Spinal cord (tissue), 10 donors: ENCODE results near the gene YY1. TPM values are rescaled to one million over a fixed set of nuclear protein-coding genes. Genes with fewer than 3 reads are reported as not detected.
"Not testable (repeated sequence)": the region's sequence is repeated elsewhere in the genome, so short reads cannot be mapped to it uniquely, and the experiment has no call there.

Experiments used
- DNase-seq, 6 donors: peaks; one replicate each; pipeline versions ENCODE4 v3.0.0 to v3.0.0-alpha.2; 2013 to 2015; ENCODE audit warnings: low spot score in 6 of 6, low read depth in 4 of 6
- H3K27ac ChIP-seq: one replicate; pipeline ENCODE4 v1.5.1; 2013; ENCODE audit warnings: low read depth, low read length, control low read depth
- H3K27me3 ChIP-seq: one replicate; pipeline ENCODE4 v1.6.1; 2013; ENCODE audit warnings: low read length; ENCODE audit not compliant: control insufficient read depth, insufficient read depth
- H3K36me3 ChIP-seq: one replicate; pipeline ENCODE4 v1.6.1; 2013; ENCODE audit warnings: low read length; ENCODE audit not compliant: control insufficient read depth, insufficient read depth
- H3K4me1 ChIP-seq: one replicate; pipeline ENCODE4 v1.6.1; 2013; ENCODE audit warnings: low read length; ENCODE audit not compliant: control insufficient read depth, insufficient read depth
- H3K4me3 ChIP-seq: one replicate; pipeline ENCODE4 v1.5.1; 2013; ENCODE audit warnings: low read depth, low read length, control low read depth
- H3K9me3 ChIP-seq: one replicate; pipeline ENCODE4 v1.6.1; 2013; ENCODE audit warnings: low read length; ENCODE audit not compliant: control insufficient read depth, insufficient read depth
- WGBS: methylation state at CpG from one replicate; pipeline ENCODE4 v1.1.5; 2013; ENCODE audit warnings: missing lambda C conversion rate; ENCODE audit not compliant: insufficient coverage; 5-methylcytosine and 5-hydroxymethylcytosine counted together
- polyA plus RNA-seq, 2 donors: library from polyadenylated mRNA; unstranded; fragments of 120-200 nt; gene quantifications; one replicate each; pipeline ENCODE4 v1.2.1, GENCODE V29; 2013; ENCODE audit not compliant: insufficient read length in 2 of 2
- total RNA-seq, 2 donors: library from RNA; depleted of rRNA in 1 of 2; stranded (reverse); fragments of 120-200 nt in 1 of 2; fragments of >200 nt in 1 of 2; gene quantifications; one replicate each; pipeline versions ENCODE4 v1.2.3 to v1.2.4, GENCODE V29; 2013 to 2014
- donor health status: healthy.

YY1 gene
- total and polyA plus RNA-seq, 4 donors, result 55.0 to 83.7 (median 67.1) TPM

DNA sequence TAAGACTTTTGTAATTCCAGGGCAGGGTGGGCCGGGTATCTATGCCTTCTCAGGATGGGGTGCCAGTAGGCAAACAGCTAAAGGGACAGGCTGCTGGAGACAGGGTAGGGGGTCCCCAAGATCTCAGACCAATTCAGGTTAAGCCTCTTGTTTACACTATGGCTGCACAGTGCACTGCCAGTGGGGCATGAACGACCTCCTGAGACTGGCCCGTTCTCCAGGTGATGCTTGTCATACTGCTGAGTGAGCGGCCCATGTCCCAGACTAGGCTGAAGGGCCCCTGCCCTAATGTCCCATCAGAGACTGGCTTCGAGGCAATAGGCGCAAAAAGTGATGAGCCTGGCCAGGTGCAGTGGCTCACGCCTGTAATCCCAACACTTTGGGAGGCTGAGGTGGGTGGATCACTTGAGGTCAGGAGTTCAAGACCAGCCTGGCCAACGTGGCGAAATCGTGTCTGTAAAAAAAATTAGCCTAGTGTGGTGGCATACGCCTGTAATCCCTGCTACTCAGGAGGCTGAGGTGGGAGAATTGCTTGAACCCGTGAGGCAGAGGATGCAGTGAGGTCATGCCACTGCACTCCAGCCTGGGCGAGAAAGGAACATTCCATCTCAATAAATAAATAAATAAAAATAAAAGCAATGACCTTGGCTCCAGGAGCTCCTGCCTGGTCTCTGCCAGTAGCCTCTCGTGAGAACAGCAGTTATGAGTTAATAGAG is 54.7 kb downstream of the YY1 start:
- Histone ChIP-seq H3K4me3 (no peak overlapping the region), H3K27me3 (no peaks in the 10 kb centered on the region), H3K9me3 (no peaks in the 10 kb centered on the region), H3K27ac (no peak overlapping the region), H3K36me3 (peaks cover 81% of the 10 kb centered on the region), H3K4me1 (peaks cover 60% of the 10 kb centered on the region)
- DNase-seq, result no peak
- 92% methylated on average over 12 of the region's 14 CpGs for WGBS

DNA sequence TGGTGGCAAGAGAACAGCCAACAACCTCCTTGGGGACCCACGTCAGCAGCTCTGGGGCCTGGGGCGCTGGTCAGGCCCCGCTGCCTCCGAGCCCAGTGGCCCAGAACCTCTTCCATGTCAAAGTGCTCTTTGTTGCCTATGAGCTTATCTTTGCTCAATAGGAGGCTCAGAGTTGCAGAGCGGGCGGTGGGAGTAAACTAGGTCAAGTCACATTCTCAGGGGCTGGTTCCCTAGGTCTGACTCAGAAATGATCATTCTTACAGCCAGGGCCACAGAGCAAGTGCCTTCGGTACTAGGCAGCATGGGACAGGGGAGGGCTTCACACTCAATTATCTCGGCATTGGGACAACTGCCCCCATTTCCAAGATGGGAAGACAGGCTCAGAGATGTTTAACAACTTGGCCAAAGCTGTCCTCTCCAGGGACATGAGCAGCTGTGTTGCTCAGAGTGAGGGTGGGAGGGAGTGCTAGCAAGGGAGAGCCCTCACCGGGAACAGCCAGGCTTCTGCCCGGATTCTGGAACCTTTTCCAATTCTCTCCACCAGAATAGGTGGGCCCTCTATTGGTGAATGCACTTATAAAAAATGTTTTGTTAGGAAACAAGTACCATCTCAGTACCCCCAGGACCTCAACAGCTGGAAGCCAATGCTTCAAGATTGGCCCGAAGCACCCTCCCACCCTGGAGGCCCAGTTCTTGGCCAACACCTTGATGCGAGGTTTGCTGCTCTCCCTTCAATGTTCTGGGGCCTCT is 55.4 kb downstream of the YY1 start:
- no peaks in the 10 kb centered on the region for H3K27me3 ChIP-seq
- H3K36me3 ChIP-seq, result peaks cover 84% of the 10 kb centered on the region
- no peak overlapping the region for H3K4me3 ChIP-seq
- no peaks in the 10 kb centered on the region for H3K9me3 ChIP-seq
- 79% methylated on average over 7 of the region's 12 CpGs for WGBS
- peak in 1 of 6 donors; percentile 6 for DNase-seq
- H3K27ac ChIP-seq, result no peak overlapping the region
- peaks cover 60% of the 10 kb centered on the region for H3K4me1 ChIP-seq

DNA sequence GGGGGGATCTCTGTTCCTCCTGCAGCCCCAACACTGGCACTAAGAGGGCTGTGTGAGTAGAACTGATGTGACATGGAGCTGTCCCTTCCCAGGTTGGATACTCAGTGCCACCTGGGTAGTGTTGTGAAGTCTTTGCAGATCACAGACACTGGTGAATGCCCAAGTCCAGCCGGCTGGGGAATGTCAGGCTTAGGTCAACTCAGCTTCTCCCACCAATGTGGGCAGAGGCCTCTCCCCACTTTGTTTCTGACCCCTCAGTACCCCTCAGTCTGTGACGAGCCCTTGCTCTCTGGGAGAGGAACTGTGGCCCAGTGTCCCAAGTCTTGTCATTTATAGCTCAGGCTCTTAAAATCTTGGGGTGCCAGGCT is 56.0 kb downstream of the YY1 start:
- H3K9me3 ChIP-seq, result no peaks in the 10 kb centered on the region
- H3K4me3 ChIP-seq, result no peak overlapping the region
- no peaks in the 10 kb centered on the region for H3K27me3 ChIP-seq
- H3K36me3 ChIP-seq, result peaks cover 79% of the 10 kb centered on the region
- 93% methylated on average over 2 of the region's 2 CpGs for WGBS
- no peak for DNase-seq
- H3K4me1 ChIP-seq, result peaks cover 56% of the 10 kb centered on the region
- H3K27ac ChIP-seq, result no peak overlapping the region

DNA sequence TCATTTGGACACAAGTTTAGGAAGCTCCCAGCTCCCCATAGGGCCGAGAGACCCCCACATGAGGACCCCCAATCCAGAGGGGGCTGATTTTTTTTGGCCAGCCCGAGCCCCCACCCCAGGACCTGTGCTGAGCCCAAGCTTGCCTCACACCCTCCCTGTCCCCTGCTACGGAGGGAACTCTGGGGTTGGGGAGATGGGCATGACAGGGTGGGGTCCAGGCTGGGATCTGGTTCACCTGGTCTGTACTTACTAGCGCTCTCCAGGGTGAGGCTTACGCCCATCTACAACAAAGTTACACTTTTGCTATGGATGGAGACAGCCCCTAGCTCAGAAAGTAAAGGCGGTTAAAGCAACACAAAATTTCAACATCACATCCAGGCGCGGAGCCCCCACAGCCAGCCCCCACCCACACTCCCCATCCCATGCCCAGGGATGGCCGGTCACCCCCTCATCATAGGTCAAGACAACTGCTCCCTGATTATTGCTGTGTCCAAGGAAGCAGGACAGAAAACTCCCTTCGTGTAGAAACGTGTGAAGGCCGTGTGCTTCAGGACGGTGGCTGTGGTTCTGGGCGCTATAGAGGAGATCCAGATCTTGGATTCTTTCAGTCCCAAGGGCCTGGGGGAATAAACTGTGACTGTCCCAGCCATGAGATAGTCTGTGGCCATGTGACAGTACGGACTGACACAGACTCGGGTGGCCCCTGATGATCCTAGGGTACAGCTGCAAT is 56.6 kb downstream of the YY1 start:
- 96% methylated on average over 12 of the region's 16 CpGs for WGBS
- H3K4me3 ChIP-seq, result no peak overlapping the region
- H3K36me3 ChIP-seq, result peaks cover 74% of the 10 kb centered on the region
- H3K27ac ChIP-seq, result no peak overlapping the region
- H3K4me1 ChIP-seq, result peaks cover 50% of the 10 kb centered on the region
- H3K9me3 ChIP-seq, result no peaks in the 10 kb centered on the region
- DNase-seq, result no peak
- H3K27me3 ChIP-seq, result no peaks in the 10 kb centered on the region

DNA sequence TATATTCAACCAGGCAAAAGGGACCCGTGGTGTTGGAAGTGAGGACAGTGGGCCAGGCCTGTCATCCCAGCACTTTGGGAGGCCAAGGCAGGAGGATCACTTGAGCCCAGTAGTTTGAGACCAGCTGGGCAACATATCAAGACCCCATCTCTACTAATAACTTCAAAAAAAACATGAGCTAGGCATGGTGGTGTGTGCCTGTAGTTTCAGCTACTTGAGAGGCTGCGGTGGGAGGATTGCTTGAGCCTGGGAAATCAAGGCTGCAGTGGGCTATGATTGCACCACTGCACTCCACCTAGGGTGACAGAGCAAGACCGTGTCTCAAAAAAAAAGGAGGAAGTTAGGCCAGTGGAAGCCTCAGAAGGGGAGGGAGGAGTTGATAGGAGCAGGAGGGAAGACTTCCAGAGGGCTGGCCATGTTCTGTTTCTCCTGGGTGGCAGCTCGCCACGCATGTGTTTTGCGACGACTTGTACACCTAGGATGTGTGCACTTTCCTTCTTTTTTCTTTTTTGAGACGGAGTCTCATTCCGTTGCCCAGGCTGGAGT is 57.2 kb downstream of the YY1 start:
- WGBS, result 92% methylated on average over 7 of the region's 9 CpGs
- H3K4me3 ChIP-seq, result no peak overlapping the region
- peaks cover 67% of the 10 kb centered on the region for H3K36me3 ChIP-seq
- H3K27me3 ChIP-seq, result no peaks in the 10 kb centered on the region
- H3K9me3 ChIP-seq, result no peaks in the 10 kb centered on the region
- peaks cover 44% of the 10 kb centered on the region for H3K4me1 ChIP-seq
- no peak overlapping the region for H3K27ac ChIP-seq
- DNase-seq, result no peak

DNA sequence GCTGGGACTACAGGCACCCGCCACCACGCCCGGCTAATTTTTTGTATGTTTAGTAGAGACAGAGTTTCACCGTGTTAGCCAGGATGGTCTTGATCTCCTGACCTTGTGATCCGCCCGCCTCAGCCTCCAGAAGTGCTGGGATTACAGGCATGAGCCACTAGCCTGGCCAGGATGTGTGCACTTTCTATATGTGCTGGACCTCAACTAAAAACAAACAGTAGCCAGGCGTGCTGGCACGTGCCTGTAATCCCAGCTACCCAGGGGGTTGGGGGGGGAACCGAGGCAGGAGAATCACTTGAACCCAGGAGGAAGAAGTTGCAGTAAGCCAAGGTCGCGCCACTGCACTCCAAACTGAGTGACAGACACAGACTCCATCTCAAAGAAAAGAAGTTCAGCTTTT is 57.8 kb downstream of the YY1 start:
- H3K4me3 ChIP-seq, DNase-seq: not testable (repeated sequence)
- peaks cover 39% of the 10 kb centered on the region for H3K4me1 ChIP-seq

DNA sequence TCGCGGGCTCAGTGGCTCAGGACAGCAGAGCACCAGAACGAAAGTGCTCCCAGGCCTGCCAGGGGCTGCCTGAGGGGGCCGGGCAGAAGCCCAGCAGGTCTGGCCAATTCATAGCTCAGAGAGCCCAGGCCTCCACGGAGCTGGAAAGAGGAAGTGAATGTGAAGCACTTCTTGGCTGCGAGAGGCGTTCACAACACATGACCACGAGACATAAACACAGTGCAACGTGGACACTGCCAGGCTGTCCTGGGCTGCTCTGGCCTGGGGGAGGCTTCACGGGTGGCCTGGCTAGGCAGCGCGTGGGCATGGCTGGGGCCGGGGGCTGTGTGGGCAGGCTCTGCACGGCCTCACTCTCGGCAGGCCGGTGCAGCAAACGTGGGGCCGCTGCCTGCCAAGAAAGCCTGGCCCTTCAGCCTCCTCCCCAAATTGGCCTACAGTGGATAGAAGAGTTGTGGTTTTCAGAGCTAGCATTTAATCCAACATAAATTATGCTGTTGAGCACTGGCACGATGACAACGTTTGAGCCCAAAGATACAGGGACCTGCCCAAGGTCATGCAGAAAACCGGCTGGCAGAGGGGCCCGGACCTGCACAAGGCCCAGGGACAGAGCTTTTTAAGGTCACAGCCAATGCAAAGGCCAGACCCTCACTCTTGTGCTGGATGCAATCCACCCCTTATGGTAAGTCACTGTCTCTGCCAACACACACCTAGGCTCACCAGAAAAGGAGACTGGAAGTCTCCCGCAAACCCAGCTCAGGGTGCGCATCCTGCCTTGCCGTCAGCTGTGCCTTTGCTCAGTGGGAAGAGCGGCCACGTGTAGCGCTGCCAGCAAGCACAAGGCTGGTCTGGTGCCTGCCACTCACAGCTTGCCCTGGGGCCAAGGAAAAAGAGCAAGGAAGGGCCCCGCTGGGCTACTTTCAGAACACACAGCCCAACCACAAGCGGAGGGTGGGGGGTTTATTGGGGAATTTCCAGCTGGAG is 58.7 kb downstream of the YY1 start:
- Histone ChIP-seq H3K27ac (peak overlapping the region; percentile 22), H3K9me3 (no peaks in the 10 kb centered on the region), H3K4me3 (no peak overlapping the region), H3K36me3 (peaks cover 53% of the 10 kb centered on the region), H3K4me1 (peaks cover 39% of the 10 kb centered on the region), H3K27me3 (no peaks in the 10 kb centered on the region)
- peak in 1 of 6 donors; percentile 70 for DNase-seq
- WGBS, result 68% methylated on average over 28 of the region's 30 CpGs

More for the DNA sequence above, 57.8 kb downstream of the YY1 start:
- WGBS, result 100% methylated on average over 2 of the region's 11 CpGs
- H3K27ac ChIP-seq, H3K27me3 ChIP-seq, H3K9me3 ChIP-seq: not testable (repeated sequence)
- H3K36me3 ChIP-seq, result peaks cover 62% of the 10 kb centered on the region

DNA sequence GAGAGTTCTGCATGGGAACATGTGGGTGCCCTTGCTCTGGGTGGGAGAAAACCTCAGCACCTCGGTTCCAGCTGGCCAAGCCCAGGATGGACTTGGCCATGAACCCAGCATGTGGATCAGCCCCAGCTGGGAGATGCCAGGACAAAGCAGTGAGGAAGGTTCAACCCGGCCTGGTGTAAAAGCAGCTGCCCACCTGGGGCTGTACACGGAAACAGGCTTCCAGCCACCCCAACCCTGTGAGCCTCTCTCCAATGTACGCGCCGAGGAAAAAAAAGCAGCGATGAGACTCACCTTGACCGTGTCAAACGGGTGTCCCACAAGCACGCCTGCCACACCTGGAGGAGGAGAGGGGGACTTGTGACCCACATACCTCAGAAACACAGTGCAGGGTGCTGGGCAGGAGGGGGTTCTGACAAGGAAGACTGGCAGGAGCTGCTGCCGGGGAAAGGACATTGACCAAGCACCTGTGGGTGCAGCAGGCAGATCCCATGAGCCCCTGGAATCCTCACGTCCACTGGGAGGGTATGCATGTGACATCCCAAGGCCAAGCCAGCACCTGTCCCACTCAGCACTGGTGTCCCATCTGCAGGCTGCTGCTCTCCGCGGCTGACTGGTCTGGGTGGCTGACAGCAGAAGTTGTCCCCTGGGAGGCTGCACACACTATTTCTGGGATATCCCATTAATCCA is 59.8 kb downstream of the YY1 start:
- DNase-seq, result no peak

More for the DNA sequence above, 59.8 kb downstream of the YY1 start:
- H3K4me3 ChIP-seq, result no peak overlapping the region
- peaks cover 42% of the 10 kb centered on the region for H3K36me3 ChIP-seq
- 84% methylated on average over 8 of the region's 14 CpGs for WGBS
- H3K9me3 ChIP-seq, result no peaks in the 10 kb centered on the region
- no peaks in the 10 kb centered on the region for H3K27me3 ChIP-seq
- H3K27ac ChIP-seq, result no peak overlapping the region
- peaks cover 41% of the 10 kb centered on the region for H3K4me1 ChIP-seq
